Measurements from ENCODE around the gene DEDD. TPM values are rescaled to one million over a fixed set of nuclear protein-coding genes. Genes with fewer than 3 reads are reported as not detected.

DEDD gene
- total and polyA plus RNA-seq, 2 of the 13 experiments (the other 11 are each of a cell fraction or from before 2014, with no cell fraction given): 12.6 to 27.8 TPM

GRCh38 chr1:161094481-161094880, 38.0 kb downstream of the DEDD start:
- Histone ChIP-seq H3K27me3 (ENCODE audit: control insufficient read depth in 1 of 2, insufficient read depth in 2 of 2, low read length in 2 of 2) (peaks cover 0 to 15% of the 10 kb centered on the region in 2 experiments; a peak in 2 of 5 replicates), H3K4me1 (ENCODE audit: insufficient read depth, low read length) (peaks cover 19% of the 10 kb centered on the region), H3K9me3 (ENCODE audit: low read length) (no peaks in the 10 kb centered on the region), H3K9ac (ENCODE audit: insufficient read depth, low read depth, low read length) (no peak overlapping the region), H3K4me3 (replicated peaks in 1 of 3; ENCODE audit: insufficient read depth in 1 of 3, low read depth in 2 of 3, low read length in 3 of 3) (no peak overlapping the region), H3K36me3 (replicated peaks in 1 of 2; ENCODE audit: control insufficient read depth in 1 of 2, insufficient read depth in 2 of 2, low read length in 2 of 2) (no peaks in the 10 kb centered on the region; a peak in 1 of 5 replicates), H4K20me1 (ENCODE audit: insufficient read depth, low read length) (no peaks in the 10 kb centered on the region), H2AFZ (ENCODE audit: low read length) (no peak overlapping the region), H3K4me2 (ENCODE audit: low read depth, low read length) (no peak overlapping the region), H3K27ac (ENCODE audit: extremely low read length, insufficient read depth, low read length) (no peak overlapping the region), H3K79me2 (ENCODE audit: insufficient read depth, low read length) (no peaks in the 10 kb centered on the region)
- FAIRE-seq (no peak), ATAC-seq (no peak), DNase-seq (ENCODE audit: low spot score) (no peak)
- intact Hi-C loops (cut with micrococcal nuclease; ENCODE audit: unreplicated experiment): no loop called here
- no TSS peak for BruUV-seq (replicated peaks)
- WGBS (ENCODE audit: low lambda C conversion rate): 75% methylated on average over 14 of the region's 14 CpGs
- POLR2A ChIA-PET: no interaction called here
- in situ Hi-C loops (cut with HindIII; ENCODE audit: extremely low pct_ligation_motif_present, low pct_unique_long_range_greater_than_20kb): loop anchor here (10.0 kb wide), 1 partner anchor 100 kb away; no protein-coding TSS in a partner anchor
- CTCF ChIA-PET (ENCODE audit: low intra/inter-chr PET ratio, low total read pairs): interaction anchor here (1.1 kb wide), 1 partner anchor 22 kb away, joined by 3 read pairs; no protein-coding TSS in a partner anchor
- TF ChIP-seq MTF1 (CRISPR knock-in tag; IDR thresholded peaks at IDR 0.05) (no peak), ZNF607 (CRISPR knock-in tag; IDR thresholded peaks at IDR 0.05; ENCODE audit: borderline replicate concordance) (no peak), ZNF382 (CRISPR knock-in tag; IDR thresholded peaks at IDR 0.05; ENCODE audit: borderline replicate concordance) (no peak), ZNF784 (CRISPR knock-in tag; IDR thresholded peaks at IDR 0.05; ENCODE audit: borderline replicate concordance) (no peak), AKNA (CRISPR knock-in tag; IDR thresholded peaks at IDR 0.05; ENCODE audit: borderline replicate concordance) (no peak), ZFP36L1 (CRISPR knock-in tag; IDR thresholded peaks at IDR 0.05) (no peak), AGO2 (optimal IDR thresholded peaks at IDR 0.05; ENCODE audit: low read depth, low read length) (no peak), HOXA9 (CRISPR knock-in tag; IDR thresholded peaks at IDR 0.05; ENCODE audit: borderline replicate concordance) (no peak), ZNF773 (CRISPR knock-in tag; IDR thresholded peaks at IDR 0.05; ENCODE audit: borderline replicate concordance) (no peak), NAIF1 (CRISPR knock-in tag; IDR thresholded peaks at IDR 0.05; ENCODE audit: borderline replicate concordance) (no peak), SP1 (IDR thresholded peaks at IDR 0.05) (no peak), SP1 (CRISPR knock-in tag; IDR thresholded peaks at IDR 0.05) (no peak), ZNF512 (CRISPR knock-in tag; IDR thresholded peaks at IDR 0.05) (no peak), ZNF143 (CRISPR knock-in tag; IDR thresholded peaks at IDR 0.05) (no peak)
- TF ChIP-seq, protein P1, sequence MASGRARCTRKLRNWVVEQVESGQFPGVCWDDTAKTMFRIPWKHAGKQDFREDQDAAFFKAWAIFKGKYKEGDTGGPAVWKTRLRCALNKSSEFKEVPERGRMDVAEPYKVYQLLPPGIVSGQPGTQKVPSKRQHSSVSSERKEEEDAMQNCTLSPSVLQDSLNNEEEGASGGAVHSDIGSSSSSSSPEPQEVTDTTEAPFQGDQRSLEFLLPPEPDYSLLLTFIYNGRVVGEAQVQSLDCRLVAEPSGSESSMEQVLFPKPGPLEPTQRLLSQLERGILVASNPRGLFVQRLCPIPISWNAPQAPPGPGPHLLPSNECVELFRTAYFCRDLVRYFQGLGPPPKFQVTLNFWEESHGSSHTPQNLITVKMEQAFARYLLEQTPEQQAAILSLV (CRISPR knock-in tag; IDR thresholded peaks at IDR 0.05; ENCODE audit: borderline replicate concordance): no peak
- TF ChIP-seq, protein P2, sequence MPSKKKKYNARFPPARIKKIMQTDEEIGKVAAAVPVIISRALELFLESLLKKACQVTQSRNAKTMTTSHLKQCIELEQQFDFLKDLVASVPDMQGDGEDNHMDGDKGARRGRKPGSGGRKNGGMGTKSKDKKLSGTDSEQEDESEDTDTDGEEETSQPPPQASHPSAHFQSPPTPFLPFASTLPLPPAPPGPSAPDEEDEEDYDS (CRISPR knock-in tag; IDR thresholded peaks at IDR 0.05): no peak

Data from HepG2 (cell line).